A673 (cell line): ENCODE data around the gene EFNA3. TPM values are rescaled to one million over a fixed set of nuclear protein-coding genes. Genes with fewer than 3 reads are reported as not detected.
A peak's percentile ranks its signal among the peaks of the same experiment; 100 is the strongest.

Source experiments
- BruUV-seq: library from RNA; stranded (reverse); fragments of 400-500 nt; replicated peaks from 2 replicates; lab custom pipeline; 2021; lab: Mats Ljungman, UMichigan
- CTCF ChIA-PET: fragments of 300-600 bp; sonication (Branson Sonifier 250); formaldehyde crosslinking; loops from one replicate; lab custom pipeline; 2022; ENCODE audit warnings: antibody characterized with exemption; lab: Charles Lee
- POLR2A ChIA-PET: fragments of 300-600 bp; sonication (Branson Sonifier 250); formaldehyde crosslinking; loops from one replicate; lab custom pipeline; 2022; ENCODE audit warnings: antibody characterized with exemption; ENCODE audit not compliant: low non-redundant PET; lab: Charles Lee
- DNase-seq: peaks from one replicate; pipeline ENCODE4 v3.0.0-alpha.2; 2015; ENCODE audit warnings: low spot score
- H3K27ac ChIP-seq: fragments of 200-600 bp; sonication (generic); 2 replicates; pipeline ENCODE4 v1.5.1; 2016; ENCODE audit warnings: mixed run types, low read depth, mild to moderate bottlenecking, mixed read lengths, antibody characterized with exemption, low read length; ENCODE audit not compliant: poor library complexity, severe bottlenecking
- H3K27me3 ChIP-seq: fragments of 200-600 bp; sonication (generic); replicated peaks from 2 replicates; pipeline ENCODE4 v1.6.1; 2017; ENCODE audit warnings: mixed run types, low read depth, mild to moderate bottlenecking, mixed read lengths, antibody characterized with exemption, low read length; ENCODE audit not compliant: insufficient read depth, poor library complexity
- H3K36me3 ChIP-seq: fragments of 200-600 bp; sonication (generic); 2 replicates; pipeline ENCODE4 v1.6.1; 2016; ENCODE audit warnings: mixed run types, mild to moderate bottlenecking, mixed read lengths, antibody characterized with exemption, low read length; ENCODE audit not compliant: insufficient read depth, poor library complexity, severe bottlenecking
- H3K4me1 ChIP-seq: fragments of 200-600 bp; sonication (generic); 2 replicates; pipeline ENCODE4 v1.6.1; 2017; ENCODE audit warnings: mixed run types, mild to moderate bottlenecking, mixed read lengths, antibody characterized with exemption, low read length; ENCODE audit not compliant: insufficient read depth, poor library complexity, severe bottlenecking
- H3K4me3 ChIP-seq: fragments of 200-600 bp; sonication (generic); 2 replicates; pipeline ENCODE4 v1.5.1; 2016; ENCODE audit warnings: low read depth, mixed run types, mild to moderate bottlenecking, mixed read lengths, low read length; ENCODE audit not compliant: poor library complexity, severe bottlenecking
- H3K9me3 ChIP-seq: fragments of 200-600 bp; sonication (generic); 2 replicates; pipeline ENCODE4 v1.6.1; 2016; ENCODE audit warnings: mixed run types, low read depth, mild to moderate bottlenecking, mixed read lengths, antibody characterized with exemption, low read length; ENCODE audit not compliant: poor library complexity, severe bottlenecking
- CTCF ChIP-seq: fragments of 300-800, 200-600 bp; sonication (generic); conservative IDR thresholded peaks from 2 replicates; pipeline ENCODE4 v1.5.1; 2017; ENCODE audit warnings: low read depth, mild to moderate bottlenecking, antibody characterized with exemption, low read length, moderate library complexity, mixed read lengths
- EZH2 ChIP-seq: fragments of 200-600 bp; sonication (generic); IDR thresholded peaks from 2 replicates; pipeline ENCODE4 v1.6.1; 2017; ENCODE audit warnings: borderline replicate concordance, low read depth, mild to moderate bottlenecking, mixed read lengths, antibody characterized with exemption, low read length; ENCODE audit not compliant: poor library complexity, severe bottlenecking
- intact Hi-C: fragments of 100-400 bp; cut with micrococcal nuclease; formaldehyde crosslinking; loops from one replicate; pipeline ENCODE4 v1.10.0; 2022; ENCODE audit not compliant: unreplicated experiment
- total RNA-seq: library from RNA; stranded (reverse); gene quantifications from 2 replicates; pipeline ENCODE4 v1.2.3, GENCODE V29; 2021

Gene EFNA3
- total RNA-seq, 1 experiment from 2014 or later, result 5.8 TPM

DNA sequence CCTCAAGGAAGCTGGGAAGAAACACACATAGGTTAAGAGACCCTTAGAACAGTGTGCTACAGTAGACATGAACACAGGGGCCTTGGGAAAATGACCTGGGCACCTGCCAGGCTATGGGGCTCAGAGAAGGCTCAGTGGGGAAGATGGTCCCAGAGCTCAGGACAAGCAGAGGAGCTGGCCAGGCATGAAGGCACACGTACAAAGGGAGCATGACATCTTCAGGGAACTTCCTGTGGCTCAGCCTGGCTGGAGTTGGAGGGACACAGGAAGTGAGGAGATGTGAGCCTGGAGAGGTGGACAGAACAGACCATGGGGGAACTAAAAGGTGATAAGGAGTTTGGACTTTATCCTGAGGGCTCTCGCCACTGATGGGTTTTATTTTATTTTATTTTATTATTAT, 53.2 kb downstream of the EFNA3 start:
- POLR2A ChIA-PET, result no interaction called here
- H3K36me3 ChIP-seq, result no peaks in the 10 kb centered on the region

DNA sequence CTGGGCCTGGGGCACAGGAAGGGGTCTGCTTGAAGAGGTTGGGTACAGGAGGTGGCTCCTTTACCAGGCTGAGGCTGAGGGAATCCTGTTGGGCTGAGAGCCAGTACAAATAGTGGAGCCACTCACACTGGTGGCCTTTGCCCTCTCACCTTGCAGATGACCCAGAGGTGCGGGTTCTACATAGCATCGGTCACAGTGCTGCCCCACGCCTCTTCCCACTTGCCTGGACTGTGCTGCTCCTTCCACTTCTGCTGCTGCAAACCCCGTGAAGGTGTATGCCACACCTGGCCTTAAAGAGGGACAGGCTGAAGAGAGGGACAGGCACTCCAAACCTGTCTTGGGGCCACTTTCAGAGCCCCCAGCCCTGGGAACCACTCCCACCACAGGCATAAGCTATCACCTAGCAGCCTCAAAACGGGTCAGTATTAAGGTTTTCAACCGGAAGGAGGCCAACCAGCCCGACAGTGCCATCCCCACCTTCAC, 55.2 kb downstream of the EFNA3 start:
- ChIA-PET CTCF (no interaction called here), POLR2A (no interaction called here)
- Histone ChIP-seq H3K4me3 (no peak overlapping the region), H3K9me3 (no peaks in the 10 kb centered on the region), H3K4me1 (peaks cover 27% of the 10 kb centered on the region), H3K27ac (no peak overlapping the region), H3K36me3 (no peaks in the 10 kb centered on the region), H3K27me3 (no peaks in the 10 kb centered on the region)
- intact Hi-C loops, result no loop called here
- no TSS peak for BruUV-seq
- no peak for DNase-seq
- TF ChIP-seq EZH2 (no peak), CTCF (no peak)

More for the DNA sequence above, 53.2 kb downstream of the EFNA3 start:
- TF ChIP-seq CTCF, result no peak
- TF ChIP-seq EZH2, result no peak
- Histone ChIP-seq H3K27ac (no peak overlapping the region), H3K9me3 (no peaks in the 10 kb centered on the region), H3K27me3 (no peaks in the 10 kb centered on the region), H3K4me3 (no peak overlapping the region), H3K4me1 (peaks cover 40% of the 10 kb centered on the region)
- intact Hi-C loops, result no loop called here
- no peak for DNase-seq
- CTCF ChIA-PET, result no interaction called here
- BruUV-seq, result no TSS peak

DNA sequence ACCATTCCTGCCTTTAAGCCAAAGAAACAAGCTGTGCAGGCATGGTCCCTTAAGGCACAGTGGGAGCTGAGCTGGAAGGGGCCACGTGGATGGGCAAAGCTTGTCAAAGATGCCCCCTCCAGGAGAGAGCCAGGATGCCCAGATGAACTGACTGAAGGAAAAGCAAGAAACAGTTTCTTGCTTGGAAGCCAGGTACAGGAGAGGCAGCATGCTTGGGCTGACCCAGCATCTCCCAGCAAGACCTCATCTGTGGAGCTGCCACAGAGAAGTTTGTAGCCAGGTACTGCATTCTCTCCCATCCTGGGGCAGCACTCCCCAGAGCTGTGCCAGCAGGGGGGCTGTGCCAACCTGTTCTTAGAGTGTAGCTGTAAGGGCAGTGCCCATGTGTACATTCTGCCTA, 55.7 kb downstream of the EFNA3 start:
- no peak for DNase-seq
- CTCF ChIA-PET, result no interaction called here

More for the DNA sequence above, 55.7 kb downstream of the EFNA3 start:
- Histone ChIP-seq H3K9me3 (no peaks in the 10 kb centered on the region), H3K4me3 (peak overlapping the region; percentile 79), H3K27me3 (no peaks in the 10 kb centered on the region), H3K27ac (no peak overlapping the region), H3K36me3 (no peaks in the 10 kb centered on the region), H3K4me1 (peaks cover 22% of the 10 kb centered on the region)
- intact Hi-C loops, result no loop called here
- POLR2A ChIA-PET, result no interaction called here
- TF ChIP-seq CTCF (no peak), EZH2 (no peak)
- no TSS peak for BruUV-seq
